Epidermal melanocyte (primary cell): ENCODE results near the gene C15orf62.
A peak's percentile ranks its signal among the peaks of the same experiment; 100 is the strongest.

Experiments
- DNase-seq: peaks from one replicate; pipeline ENCODE4 v3.0.0; 2011; ENCODE audit warnings: low spot score; ENCODE audit not compliant: insufficient read length

Gene C15orf62, protein sequence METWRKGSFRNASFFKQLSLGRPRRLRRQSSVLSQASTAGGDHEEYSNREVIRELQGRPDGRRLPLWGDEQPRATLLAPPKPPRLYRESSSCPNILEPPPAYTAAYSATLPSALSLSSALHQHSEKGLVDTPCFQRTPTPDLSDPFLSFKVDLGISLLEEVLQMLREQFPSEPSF

DNA sequence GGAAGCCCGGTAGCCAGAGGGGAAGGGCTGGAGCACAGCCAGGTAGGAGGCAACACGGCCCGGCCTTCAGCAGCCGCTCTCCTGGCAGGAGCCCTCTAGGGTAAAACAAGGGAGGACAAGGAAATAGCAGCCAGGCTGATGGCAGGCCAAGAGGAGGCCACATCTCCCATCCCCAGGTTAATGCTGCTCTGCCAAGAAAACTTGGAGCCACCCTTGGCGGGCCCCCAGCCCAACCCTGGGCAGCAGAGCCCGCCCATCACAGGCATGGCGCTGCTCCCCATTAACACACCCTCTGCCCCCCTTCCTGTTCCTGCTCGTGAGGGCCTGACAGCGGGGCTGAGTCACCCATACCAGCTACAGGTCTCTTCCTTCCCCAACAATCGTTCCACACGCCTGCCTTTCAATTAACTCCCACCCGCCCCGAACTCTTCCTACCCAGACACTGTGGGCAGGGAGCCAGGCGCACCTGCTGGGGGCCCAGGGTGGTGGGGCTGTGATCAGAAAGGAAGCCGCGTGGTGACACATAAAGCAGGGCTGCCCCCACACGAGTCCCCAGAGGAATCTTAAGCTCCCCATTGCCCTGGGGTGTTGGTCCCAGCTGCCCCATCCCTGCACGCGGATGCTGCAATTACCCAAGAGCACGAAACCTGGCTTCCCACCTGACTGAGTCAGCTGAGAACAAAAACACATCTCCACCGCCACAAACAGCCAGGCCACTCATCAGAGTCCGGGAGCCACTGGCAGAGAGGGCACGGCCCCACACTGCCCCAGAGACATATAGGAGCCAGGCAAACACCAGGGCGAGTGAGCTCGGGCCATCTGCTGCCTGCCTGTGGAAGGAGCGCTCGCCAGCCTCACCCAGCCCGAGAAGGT is at the start of gene C15orf62:
C15orf62 (plus strand) TSS at position 707 of the 873 bp plus-strand sequence. CDS start 516 bp downstream, outside the sequence.
- no peak for DNase-seq

DNA sequence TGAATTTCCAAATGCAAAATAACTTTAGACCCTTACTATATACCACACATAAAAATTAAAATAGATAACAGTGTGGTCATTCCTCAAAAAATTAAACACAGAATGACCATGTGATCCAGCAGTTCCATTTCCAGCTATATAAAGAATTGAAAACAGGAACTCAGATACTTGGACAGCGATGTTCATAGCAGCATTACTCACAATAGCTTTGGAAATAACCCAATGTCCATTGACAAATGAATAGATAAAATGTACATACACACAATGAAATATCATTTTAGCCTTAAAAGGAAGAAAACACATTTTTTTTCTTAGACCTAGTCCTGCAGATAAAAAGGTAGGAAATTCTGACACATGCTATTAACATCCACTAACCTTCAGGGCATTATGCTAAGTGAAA is 48.1 kb upstream of the C15orf62 start:
- DNase-seq, result no peak

DNA sequence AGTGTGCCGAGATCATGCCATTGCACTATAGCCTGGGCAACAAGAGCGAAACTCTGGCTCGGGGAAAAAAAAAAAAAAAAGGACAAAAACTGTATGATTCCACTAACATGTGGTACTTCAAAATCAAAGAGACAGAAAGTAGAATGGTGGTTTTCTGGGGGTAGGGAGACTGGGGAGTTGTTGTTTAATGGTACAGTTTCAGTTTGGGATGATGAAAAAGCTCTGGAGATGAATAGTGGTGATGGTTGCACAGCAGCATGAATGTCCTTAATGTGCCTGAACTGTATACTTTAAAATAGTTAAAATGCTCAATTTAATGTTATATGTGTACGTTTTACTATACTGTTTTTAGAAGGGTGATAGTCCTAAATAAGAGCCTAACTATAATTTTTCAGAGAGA is 47.4 kb upstream of the C15orf62 start:
- no peak for DNase-seq

DNA sequence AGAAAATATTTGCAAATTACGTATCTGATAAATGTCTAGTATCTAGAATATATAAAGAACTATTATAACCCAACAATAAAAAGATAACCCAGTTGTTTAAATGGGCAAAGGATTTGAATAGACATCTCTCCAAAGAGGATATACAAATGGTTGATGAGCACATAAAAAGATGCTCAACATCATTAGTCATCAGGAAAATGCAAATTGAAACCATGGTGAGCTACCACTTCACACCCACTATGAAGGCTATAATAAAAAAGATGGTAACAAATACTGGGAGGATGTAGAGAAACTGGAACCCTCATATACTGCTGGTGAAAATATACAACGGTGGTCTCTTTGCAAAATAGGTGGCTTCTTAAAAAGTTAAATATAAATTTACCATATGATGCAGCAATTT is 46.8 kb upstream of the C15orf62 start:
- no peak for DNase-seq

DNA sequence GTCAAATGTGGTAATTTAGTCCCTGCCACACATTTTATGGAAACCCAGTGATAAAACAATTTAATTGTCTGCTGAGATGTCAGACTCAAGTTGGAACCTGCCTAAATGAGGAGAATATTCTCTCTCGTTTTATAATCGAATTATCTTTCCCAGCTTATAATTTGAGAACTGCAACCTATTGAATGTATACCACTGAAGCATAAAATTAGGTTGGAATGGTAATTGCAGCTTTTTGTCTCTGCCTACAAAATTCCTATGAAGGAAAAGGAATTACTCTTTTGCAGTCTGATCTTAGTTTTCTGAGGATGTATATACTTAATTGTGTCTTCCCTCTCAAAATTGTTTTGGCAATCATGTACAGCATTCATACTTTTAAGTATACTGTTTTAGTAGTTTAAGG is 45.9 kb upstream of the C15orf62 start:
- no peak for DNase-seq

DNA sequence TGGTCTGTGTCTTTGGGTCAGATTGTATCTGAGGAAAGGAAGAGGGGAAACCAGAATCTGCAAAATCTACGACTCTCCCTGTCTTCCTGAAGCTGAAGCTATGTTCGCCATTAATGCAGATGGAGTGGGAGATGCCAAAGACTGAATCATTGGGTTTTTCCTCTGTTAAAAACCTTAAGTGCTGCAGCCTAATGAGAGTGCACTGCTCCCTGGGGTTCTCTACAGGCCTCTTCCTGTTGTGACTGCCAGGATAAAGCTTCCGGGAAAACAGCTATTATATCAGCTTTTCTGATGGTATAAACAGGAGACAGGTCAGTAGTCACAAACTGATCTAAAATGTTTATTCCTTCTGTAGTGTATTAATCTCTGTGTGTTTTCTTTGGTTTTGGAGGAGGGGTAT is 38.7 kb upstream of the C15orf62 start:
- no peak for DNase-seq

DNA sequence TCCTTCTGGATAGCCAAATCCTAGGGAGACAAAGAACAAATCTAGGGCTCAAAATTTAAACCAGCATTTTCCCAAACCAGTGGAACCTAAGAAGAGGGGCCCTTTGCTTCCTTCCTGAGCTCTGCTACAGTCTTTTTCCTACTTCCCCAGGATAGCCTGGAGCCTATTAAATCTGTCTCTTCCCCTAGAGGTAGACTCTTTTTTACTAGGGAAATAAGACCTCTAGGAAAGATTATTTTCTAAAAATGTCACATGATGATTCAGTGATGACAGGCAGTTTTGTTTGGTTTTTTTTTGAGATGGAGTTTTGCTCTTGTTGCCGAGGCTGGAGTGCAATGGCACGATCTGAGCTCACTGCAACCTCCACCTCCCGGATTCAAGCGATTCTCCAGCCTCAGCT is 33.2 kb upstream of the C15orf62 start:
- no peak for DNase-seq

DNA sequence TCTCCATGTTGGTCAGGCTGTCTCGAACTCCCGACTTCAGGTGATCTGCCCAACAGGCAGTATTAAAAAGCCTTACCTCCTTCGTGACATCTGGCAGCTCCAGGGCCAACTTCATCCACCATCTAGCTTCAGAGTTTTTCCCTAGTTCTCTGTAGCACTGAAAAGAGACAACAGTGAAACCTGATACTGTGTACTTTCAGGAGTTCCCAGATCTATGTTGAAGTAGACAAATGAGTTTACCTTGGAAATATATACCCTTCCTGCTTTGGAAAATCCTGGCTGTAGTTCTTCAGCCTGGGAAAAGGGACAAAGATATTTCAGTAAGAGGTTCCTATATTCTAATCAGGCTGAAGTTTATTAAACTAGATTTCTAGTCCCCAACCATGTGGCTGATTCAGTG is 32.7 kb upstream of the C15orf62 start:
- DNase-seq, result no peak

DNA sequence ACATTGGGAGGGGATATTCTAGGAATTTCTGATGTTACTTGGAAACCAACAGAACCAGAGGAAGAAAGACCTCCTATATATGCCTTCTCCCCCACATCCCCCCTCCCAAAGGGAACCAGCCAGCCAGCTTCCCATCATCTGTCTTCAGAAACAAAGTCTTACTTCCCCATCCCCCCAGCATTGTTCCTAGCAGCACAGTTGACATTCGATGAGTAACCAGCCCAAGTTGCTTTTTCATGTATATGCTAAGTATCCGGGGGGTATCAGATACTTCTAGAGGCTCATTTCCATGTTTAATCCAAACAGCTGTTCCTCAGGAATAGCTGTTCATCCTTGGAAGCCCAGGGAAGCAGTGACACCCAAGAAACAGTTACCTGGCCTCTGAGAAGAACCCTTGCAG is 30.7 kb upstream of the C15orf62 start:
- DNase-seq, result no peak

DNA sequence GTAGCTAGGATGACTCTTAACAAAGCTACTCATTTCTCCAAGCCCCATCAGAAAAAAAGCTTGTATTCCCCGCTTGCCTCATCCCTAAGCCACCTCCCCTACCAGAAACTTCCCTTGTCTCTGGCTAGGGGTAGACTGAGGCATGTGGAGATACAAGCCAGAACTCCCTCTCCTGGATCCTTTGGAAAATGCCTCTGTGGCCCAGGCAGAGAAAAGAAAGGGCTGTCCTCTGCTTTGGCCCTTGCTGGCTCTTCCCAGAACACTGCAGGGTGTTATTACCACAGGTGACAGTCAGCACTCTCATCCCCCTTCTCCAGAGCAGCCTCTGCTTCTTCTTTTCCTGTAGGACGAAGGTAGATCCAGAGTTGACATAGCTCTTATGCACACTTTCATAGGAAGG is 29.9 kb upstream of the C15orf62 start:
- DNase-seq, result no peak

DNA sequence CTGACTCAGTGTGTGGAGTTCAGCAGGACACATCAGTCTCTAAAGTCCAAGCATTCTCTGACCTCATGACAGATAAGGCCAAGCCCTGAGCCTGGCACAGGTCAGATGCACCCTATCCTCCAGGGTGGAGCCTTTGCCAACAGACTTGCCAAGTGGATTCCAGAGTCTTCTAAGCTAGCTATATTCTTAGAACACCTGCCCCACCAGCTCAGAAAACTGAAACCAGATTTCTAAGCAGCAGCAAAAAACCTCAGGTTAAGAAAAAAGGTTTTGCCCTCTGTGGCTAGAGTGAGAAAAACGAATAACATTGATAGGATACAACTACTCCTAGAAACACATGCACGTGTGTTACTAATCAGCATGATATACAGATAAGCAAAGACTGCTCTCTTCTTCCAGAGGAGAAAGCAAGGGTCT is 26.3 kb upstream of the C15orf62 start:
- no peak for DNase-seq

DNA sequence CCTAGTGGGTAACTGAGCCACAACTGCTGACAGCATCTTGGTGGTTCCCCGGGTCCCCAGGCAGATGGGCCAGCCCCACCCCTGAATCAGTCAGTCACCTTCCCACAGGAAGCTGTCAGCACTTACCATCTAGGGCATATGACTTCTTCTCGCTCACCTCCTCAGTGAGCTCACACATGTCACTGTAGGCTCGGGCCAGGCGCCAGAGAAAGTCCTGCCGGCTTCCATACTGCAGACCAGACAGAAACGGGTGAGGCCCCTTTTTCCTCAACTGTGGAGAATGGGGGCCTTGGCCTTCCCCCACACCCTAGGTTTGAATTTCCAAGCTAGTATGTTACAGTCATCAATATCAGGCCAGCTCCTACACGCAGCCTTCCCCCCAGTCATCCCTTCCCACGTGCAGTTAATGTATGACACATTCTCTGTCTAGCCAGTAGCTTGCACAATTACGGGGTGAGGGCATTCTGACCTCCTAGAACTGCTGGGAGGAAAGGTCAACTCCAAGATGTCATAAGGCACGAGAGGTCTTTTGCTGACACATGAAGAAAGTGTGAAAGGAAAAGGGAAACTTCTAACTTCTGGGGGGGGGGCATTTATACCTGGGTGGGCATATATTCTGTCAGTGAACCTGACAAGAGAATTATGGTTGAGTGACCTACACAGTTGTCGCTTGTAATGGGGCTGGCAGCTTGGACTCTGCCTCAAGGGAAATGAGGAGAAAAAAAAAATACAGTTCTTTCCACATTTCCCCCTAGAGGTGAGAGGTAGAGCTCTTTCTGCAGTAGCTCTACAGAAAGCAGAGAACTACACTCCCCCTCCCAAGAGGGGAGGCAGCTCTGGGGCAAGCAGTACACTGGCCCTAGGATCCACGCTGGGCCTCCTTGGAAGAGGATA is 25.6 kb upstream of the C15orf62 start:
- DNase-seq, result no peak

DNA sequence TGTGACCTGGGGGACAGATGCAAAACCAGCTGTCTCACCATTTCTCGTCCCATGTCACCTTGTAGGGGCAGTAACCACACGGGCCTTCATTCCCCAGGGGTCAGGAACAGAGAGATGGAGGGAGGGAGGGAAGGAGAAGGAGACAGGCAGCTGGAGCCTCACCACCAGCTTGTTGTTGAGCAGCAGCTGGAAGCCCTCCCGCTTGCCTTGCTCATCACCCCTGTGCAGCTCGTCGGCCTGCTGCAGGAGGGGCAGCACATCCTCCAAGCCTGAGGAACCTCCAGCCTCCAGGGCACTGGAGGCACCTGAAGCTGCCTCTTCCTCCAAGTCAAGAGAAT is 25.0 kb upstream of the C15orf62 start:
- DNase-seq, result no peak

DNA sequence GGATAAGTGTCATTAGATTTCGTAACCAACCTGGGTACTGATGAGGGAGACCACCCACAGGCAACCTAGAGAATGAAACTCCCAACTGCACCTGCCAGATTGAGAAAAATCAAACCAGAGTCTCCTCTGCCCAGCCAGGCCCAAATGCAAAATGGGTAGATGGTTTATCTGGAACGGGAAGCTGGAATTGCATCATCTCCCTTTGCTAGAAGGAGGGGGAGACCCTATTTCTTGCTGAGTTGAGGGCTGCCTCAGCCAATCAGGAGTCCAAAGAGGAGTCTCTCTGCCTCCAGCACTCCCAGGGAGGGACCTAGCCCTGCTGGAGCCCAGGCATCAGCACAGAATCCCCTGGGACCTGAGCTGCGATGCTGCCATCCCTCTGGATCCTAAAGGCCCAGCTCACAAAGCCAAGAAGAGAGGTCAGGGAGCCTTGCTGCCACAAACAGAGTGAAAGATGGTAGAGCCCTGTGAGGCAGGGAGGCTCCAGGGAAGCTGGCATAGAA is 22.8 kb upstream of the C15orf62 start:
- DNase-seq, result no peak

DNA sequence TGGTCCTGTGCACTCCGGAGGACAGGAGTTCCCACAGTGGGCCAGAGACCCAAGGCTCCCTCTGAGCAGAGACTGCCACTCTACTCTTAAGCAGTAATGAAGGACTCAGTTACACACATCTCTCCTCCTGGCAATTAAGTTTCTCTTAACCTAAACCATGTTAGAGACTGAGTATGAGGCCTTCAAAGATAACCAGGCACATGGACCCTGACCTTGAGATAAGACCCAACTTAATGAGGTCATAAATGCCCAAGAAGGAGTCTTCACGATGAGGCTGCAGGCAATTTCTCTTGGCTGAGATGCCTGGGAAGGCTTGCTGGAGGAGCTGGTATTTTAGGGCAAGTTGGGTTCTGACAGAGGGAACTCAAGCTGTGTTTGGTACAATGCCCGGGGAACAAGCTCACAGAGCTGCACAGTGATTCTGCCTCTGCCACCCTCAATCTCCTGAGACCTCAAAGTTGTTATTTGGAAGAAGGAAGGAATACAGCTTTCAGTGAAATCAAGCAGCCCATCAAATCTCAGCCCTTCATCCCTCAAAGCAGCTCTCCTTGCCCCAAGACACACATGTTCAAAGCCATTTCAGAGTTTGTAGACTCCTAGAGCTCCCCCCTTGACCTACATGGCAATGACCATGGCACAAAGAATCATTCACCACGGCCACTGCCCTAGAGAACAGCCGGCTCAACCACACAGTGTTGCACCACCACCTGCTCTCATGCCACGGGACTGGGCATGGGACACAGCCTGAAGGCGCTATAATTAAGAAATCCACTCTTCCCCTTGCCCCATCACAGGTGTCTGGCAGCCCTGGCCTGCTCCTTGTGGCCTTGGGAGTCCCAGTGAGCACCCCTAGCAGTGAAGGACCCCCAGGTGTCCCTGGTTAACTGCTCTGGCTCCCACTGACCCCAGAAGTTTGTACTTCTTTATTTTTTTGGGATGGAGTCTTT is 21.8 kb upstream of the C15orf62 start:
- DNase-seq, result no peak

DNA sequence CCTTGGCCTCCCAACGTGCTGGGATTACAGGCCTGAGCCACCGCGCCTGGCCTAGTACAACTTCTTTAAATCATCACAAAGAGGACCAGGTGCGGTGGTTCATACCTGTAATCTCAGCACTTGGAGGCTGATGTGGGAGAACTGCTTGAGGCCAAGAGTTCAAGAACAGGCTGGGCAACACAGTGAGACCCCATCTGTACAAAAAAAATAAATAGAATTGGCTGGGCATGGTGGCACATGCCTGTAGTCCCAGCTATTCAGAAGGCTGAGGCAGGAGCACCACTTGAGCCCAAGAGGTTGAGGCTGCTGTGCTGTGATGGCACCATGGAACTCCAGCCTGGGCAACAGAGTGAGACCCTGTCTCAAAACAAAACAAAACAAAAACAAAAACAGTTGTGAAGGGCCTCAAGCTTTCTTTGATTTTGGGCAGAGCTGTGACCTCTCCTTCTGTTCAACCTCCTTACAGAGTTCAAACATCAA is 20.6 kb upstream of the C15orf62 start:
- no peak for DNase-seq

DNA sequence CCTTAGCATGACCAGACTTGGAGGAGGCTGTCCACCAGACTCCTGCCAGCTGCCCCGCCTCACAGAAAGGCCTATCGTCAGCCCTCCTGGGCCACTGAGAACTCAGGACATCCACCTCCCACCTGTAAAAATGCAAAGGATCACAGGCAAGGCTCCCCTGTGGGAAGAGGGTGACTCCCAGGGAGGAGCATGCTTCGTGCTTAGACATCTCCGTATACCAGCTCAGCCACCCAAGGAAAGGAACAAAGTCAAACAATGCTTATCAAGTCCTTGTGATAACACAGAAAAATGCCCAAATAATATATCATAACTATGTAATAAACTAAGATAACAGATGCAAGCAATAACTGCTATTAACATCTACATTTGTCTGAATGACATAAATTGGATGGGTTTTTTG is 18.9 kb upstream of the C15orf62 start:
- no peak for DNase-seq

DNA sequence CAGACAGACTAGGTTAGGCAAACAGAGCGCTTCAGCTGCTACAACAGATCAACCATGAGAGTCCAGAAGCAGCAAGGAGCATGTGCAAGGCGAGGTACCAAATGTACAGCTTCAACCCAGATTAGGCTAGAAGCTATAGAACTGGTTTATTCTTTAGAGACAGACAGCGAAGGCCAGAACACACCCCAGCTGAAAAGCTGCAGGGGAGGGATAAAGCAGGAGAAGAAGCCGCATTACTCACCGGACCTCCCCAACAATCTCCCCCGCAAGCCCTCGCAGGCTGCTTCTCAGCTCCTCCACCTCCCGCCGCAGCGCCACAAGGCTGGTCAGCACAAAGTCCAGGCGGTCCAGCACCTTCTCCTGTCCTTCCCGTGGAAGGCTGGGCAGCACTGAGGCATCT is 18.0 kb upstream of the C15orf62 start:
- DNase-seq, result no peak

DNA sequence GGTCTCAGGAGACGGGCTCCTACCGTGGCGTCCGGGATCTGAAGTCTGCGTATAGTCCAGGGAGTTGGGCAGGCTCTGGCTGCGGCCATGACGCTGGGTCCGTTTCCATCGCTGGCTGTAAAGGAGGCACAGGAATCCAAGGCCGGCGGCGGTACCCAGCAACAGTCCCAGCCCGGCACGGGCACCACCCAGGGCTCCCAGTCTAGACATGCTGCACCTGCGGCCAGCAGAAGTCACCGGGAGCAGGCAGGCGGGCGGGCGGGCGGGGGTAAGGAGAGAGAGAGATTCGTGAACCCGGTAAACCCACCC is 15.3 kb upstream of the C15orf62 start:
- DNase-seq, result no peak

DNA sequence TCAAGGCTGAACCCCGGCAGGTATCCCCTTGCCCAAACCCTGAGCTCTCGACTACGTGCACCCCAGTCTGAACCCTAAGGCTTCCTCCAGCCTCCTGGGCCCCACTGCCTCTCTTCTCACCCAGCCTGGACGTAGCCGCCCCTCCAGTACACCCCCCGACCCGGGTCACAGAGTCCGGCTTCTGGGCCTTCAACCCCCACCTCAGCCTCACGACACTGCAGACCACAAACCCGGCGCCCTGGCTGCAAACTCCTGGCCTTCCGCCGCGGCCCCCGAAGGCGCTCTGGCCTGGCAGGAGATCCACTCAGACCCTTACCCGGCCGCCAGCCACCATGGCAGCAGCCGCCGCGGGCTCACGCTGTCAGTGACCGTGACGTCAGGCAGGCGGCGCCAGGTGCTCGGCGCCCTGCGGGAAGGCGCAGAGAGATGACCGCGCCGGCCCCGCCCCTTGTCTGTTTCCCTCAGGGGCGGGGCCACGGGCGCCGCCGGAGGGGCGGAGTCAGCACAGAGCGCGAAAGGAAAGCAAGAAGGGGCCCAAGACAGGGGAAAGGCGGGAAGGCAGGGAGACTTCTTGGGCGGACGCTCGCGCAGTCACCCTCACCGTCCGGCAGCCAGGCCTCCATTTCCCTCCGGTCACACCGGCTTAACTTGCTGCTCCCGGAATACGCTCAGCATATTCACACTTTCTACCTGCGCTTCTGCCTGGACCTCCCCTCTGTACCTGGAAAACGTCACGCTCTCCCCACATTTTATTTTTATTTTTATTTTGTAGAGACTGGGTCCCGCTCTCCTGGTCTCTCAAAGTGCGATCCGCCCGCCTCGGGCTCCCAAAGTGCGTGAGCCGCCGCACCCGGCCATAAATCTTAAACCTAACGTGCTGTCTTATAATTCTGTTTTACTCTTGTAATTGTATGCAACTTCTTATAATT is 14.6 kb upstream of the C15orf62 start, which contains the start of gene RMDN3:
RMDN3 (minus strand) TSS at position 372 of the 929 bp plus-strand sequence. CDS start 471 bp downstream, outside the sequence.
- DNase-seq, result peak; percentile 54
